HG03045 (cell line): Measurements from ENCODE around the gene RNF152.

ENCODE experiments used
- ATAC-seq: cut with Tn5 transposase; IDR thresholded peaks from one replicate; pipeline ENCODE4 v1.9.1; 2021; ENCODE audit warnings: mild to moderate bottlenecking, moderate library complexity; ENCODE audit not compliant: unreplicated experiment

RNF152 gene

GRCh38 chr18:61765097-61765496 lies 127.7 kb downstream of the RNF152 start:
- no peak for ATAC-seq

- no peak for ATAC-seq
Measured at GRCh38 chr18:61764381-61764780, 128.4 kb downstream of the RNF152 start.

DNA sequence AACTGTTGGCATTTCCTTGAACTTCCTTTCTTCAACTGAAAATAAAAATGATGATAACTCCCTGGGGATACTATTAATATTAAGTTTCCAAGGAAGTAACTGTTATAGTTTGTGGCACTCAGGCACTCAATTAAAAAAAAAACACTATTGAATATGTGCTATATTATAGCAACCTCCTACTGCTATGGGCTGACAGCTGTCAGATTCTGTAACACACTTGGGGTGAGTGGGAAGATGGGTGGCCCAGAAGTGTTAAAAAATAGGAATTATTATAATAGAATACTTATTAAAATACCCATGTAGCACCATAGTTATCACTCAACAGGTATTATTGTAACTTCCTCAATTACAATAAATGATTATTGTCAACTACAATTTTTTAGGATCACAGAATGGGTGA lies 130.9 kb downstream of the RNF152 start:
- ATAC-seq, result no peak
